Endothelial cell (in vitro differentiated cells): ENCODE data around the gene PLEKHM1. TPM values are rescaled to one million over a fixed set of nuclear protein-coding genes. Genes with fewer than 3 reads are reported as not detected.

Experiments
- DNase-seq: peaks from one replicate; pipeline ENCODE4 v3.0.0; 2021; ENCODE audit warnings: low spot score
- H3K27ac Mint-ChIP-seq: one replicate; pipeline ENCODE4 v1.8.0; 2021; ENCODE audit warnings: mixed read lengths, inconsistent platforms; ENCODE audit not compliant: unreplicated experiment
- H3K27me3 Mint-ChIP-seq: one replicate; pipeline ENCODE4 v1.8.0; 2021; ENCODE audit warnings: mild to moderate bottlenecking, moderate library complexity, mixed read lengths, inconsistent platforms; ENCODE audit not compliant: unreplicated experiment
- H3K36me3 Mint-ChIP-seq: one replicate; pipeline ENCODE4 v1.8.0; 2021; ENCODE audit warnings: mild to moderate bottlenecking, low read depth, mixed read lengths, inconsistent platforms; ENCODE audit not compliant: unreplicated experiment
- H3K4me1 Mint-ChIP-seq: one replicate; pipeline ENCODE4 v1.8.0; 2021; ENCODE audit warnings: mild to moderate bottlenecking, mixed read lengths, inconsistent platforms; ENCODE audit not compliant: unreplicated experiment
- H3K4me3 Mint-ChIP-seq: one replicate; pipeline ENCODE4 v1.8.0; 2021; ENCODE audit warnings: mild to moderate bottlenecking, mixed read lengths, inconsistent platforms; ENCODE audit not compliant: unreplicated experiment
- H3K9me3 Mint-ChIP-seq: one replicate; pipeline ENCODE4 v1.8.0; 2021; ENCODE audit warnings: mixed read lengths, inconsistent platforms; ENCODE audit not compliant: unreplicated experiment
- total RNA-seq: library from RNA; stranded (reverse); fragmentation: NEBNext Ultra II Directional; extraction: Animal tissue kit (Norgen Biotek cat#: 25700); gene quantifications from one replicate; pipeline ENCODE4 v1.2.1, GENCODE V29; 2021; ENCODE audit not compliant: unreplicated experiment
- TF ChIP-seq, protein P1 (sequence below): fragments of 200-600 bp; sonication (generic); IDR thresholded peaks from one replicate; pipeline ENCODE4 v1.5.0; 2021; ENCODE audit warnings: antibody characterized with exemption; ENCODE audit not compliant: unreplicated experiment

PLEKHM1 gene
- total RNA-seq, 1 donor from 2014 or later: 46.6 TPM

DNA sequence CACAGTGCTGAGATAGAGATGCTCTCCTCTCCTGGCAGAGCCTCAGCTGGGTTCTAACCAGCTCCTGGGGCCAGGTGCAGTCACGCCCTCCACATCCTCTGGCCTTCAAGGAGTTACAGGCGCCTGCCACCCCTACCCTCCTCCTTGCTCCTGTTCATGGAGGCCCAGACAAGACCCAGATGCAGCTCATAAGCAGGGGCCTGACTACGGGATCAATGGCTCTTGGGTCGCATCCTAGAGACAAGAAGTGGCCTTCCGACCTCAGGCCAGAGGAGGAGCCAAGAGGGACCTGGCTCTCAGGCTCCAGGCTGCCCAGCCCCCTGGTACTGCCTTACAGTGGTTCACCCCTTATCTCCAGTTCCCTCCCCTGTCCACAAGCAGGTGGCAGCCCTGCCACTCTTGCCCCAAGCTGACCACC, 80.9 kb downstream of the PLEKHM1 start:
- TF ChIP-seq, protein P1, sequence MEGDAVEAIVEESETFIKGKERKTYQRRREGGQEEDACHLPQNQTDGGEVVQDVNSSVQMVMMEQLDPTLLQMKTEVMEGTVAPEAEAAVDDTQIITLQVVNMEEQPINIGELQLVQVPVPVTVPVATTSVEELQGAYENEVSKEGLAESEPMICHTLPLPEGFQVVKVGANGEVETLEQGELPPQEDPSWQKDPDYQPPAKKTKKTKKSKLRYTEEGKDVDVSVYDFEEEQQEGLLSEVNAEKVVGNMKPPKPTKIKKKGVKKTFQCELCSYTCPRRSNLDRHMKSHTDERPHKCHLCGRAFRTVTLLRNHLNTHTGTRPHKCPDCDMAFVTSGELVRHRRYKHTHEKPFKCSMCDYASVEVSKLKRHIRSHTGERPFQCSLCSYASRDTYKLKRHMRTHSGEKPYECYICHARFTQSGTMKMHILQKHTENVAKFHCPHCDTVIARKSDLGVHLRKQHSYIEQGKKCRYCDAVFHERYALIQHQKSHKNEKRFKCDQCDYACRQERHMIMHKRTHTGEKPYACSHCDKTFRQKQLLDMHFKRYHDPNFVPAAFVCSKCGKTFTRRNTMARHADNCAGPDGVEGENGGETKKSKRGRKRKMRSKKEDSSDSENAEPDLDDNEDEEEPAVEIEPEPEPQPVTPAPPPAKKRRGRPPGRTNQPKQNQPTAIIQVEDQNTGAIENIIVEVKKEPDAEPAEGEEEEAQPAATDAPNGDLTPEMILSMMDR: no peak
- no peaks in the 10 kb centered on the region for H3K9me3 Mint-ChIP-seq
- H3K27me3 Mint-ChIP-seq: peaks cover 16% of the 10 kb centered on the region
- H3K4me1 Mint-ChIP-seq: peaks cover 61% of the 10 kb centered on the region
- DNase-seq: no peak
- H3K36me3 Mint-ChIP-seq: peaks cover 19% of the 10 kb centered on the region
- H3K27ac Mint-ChIP-seq: peak overlapping the region; percentile 96
- no peak overlapping the region for H3K4me3 Mint-ChIP-seq

DNA sequence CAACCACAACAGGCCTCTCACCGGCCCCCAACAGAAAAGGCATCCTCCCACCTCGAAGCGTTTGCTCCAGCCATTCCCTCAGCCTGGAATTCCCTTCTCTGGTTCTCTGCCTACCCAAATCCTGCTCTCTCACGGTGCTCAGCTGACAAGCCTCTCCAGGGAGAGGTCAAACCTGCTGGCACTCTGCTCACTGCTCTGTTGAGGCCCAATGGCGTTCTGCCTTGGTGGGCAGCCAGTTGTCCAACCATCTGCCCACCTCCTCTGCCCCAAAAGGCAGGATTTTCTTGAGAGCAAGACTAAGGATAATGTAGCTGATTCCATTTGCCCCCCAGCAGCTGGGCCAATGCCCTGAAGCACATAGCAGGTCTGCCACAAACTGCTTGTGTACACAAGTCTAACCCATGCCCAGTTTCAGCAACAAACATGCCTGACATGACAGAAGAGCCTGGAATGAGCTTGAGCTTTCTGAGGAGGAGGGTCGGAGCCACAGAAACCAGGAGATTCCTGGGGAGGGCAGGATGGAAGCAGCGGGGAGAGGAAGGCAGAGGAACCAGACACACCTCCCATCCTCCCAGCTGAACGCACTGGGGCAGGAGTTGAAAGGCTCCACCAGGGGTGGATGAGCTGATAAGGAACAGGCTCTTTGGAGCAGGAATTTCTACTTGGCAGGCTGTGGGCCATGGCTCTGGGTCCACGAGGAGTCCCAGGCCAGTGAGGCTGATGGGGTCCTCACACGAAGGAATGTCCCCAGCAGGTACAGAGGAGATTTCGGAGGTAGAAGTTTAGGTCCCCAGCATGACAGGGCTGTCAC, 81.7 kb downstream of the PLEKHM1 start:
- Mint-ChIP-seq H3K4me3 (peak overlapping the region; percentile 15), H3K4me1 (peaks cover 58% of the 10 kb centered on the region), H3K9me3 (no peaks in the 10 kb centered on the region), H3K36me3 (peaks cover 22% of the 10 kb centered on the region), H3K27ac (peak overlapping the region; percentile 86), H3K27me3 (peaks cover 16% of the 10 kb centered on the region)
- no peak for DNase-seq
- TF ChIP-seq, protein P1: no peak

DNA sequence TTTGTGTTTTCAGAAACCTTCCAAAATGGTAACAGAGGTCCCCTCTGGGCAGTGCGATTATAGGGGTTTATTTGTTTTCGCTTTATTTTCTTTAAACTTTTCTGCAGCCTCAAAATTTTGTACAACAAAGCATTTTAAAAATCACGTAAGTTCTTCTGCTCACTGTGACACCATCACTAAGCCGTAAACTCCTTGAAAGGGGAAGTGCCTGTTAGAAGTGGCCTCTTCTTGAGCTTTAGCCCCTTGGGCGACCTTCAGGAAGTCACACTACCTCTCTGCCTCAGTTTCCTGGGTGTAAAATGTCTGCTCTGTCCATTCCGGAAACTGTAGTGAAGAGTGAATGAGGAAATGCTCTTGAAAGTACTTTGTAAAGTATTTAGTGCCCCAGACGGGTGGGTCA, 84.4 kb downstream of the PLEKHM1 start:
- Mint-ChIP-seq H3K4me1 (peaks cover 43% of the 10 kb centered on the region), H3K9me3 (no peaks in the 10 kb centered on the region), H3K27ac (peak overlapping the region; percentile 45)

DNA sequence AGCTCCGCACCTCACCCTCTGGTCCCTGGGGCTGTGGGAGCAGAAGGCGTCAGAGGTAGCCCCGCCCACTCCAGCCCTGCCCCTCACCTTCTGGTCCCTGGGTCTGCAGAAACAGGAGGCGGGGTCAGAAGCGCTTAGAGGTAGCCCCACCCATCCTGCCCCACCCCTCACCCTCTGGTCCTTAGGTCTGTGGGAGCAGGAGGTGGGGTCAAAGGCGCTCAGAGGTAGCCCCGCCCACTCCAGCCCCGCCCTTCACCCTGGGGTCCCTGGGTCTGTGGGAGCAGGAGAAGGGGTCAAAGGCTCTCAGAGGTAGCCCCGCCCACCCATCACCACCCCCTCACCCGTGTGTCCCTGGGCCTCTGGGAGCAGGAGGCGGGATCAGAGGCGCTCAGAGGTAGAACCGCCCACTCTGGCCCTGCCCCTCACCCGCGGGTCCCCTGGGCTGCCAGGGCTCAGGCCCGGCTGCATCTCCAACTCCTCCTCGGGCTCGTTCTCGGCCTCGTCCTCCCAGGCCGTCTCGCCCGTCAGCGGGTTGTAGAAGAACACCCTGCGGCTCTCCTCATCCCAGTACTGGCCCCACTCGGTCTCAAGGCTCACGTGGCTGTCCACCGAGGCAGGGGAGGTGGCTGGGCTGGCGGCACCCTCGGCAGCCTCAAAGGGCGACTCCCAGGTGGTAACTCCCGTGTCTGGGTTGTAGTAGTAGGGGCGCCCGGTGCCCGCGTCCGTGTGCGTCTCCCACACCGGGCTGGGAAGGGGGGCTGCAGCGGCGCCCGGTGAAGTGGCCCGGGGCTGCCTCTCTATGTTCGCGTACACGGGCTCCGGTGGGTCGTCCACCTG, 85.1 kb downstream of the PLEKHM1 start:
- Mint-ChIP-seq H3K4me3 (no peak overlapping the region), H3K9me3 (no peaks in the 10 kb centered on the region), H3K27me3 (peaks cover 19% of the 10 kb centered on the region), H3K36me3 (peaks cover 37% of the 10 kb centered on the region), H3K4me1 (peaks cover 37% of the 10 kb centered on the region), H3K27ac (no peak overlapping the region)
- DNase-seq: no peak
- TF ChIP-seq, protein P1: no peak

More for the DNA sequence above, 84.4 kb downstream of the PLEKHM1 start:
- TF ChIP-seq, protein P1: no peak
- Mint-ChIP-seq H3K36me3 (peaks cover 33% of the 10 kb centered on the region), H3K27me3 (peaks cover 21% of the 10 kb centered on the region), H3K4me3 (peak overlapping the region; percentile 27)
- no peak for DNase-seq

DNA sequence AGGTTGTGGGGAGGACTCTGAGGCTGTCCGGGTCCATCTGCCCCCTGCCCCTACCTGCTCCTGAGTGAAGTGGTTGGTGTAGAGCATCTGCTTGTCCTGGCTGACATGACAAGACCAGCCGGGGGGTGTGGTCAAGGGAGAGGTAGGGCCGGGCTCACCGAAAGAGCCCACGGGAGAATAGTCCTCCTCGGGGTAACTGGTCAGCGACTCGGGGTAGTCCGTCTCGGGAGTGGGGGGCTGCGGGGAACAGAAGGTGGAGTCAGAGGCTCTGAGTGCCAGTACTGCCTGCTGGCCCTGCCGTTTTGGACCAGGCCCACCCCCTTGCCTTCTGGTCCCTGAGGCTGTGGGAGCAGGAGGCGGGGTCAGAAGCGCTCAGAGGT, 85.7 kb downstream of the PLEKHM1 start:
- TF ChIP-seq, protein P1: no peak
- DNase-seq: no peak
- H3K36me3 Mint-ChIP-seq: peaks cover 42% of the 10 kb centered on the region
- H3K4me1 Mint-ChIP-seq: peaks cover 31% of the 10 kb centered on the region
- H3K9me3 Mint-ChIP-seq: no peaks in the 10 kb centered on the region
- H3K27ac Mint-ChIP-seq: no peak overlapping the region
- H3K27me3 Mint-ChIP-seq: peaks cover 15% of the 10 kb centered on the region
- peak overlapping the region; percentile 47 for H3K4me3 Mint-ChIP-seq
